ENCODE data around the gene AKAIN1.

Gene AKAIN1

GRCh38 chr18:5180254-5180653 is 16.8 kb downstream of the AKAIN1 start:
- ChIA-PET CTCF (no interaction called here), POLR2A (ENCODE audit: low non-redundant PET) (no interaction called here)
- DNase-seq (ENCODE audit: low spot score), result no peak
- H3K27ac ChIP-seq, result no peak overlapping the region
- no peak for TF ChIP-seq CTCF (conservative IDR thresholded peaks at IDR 0.05; ENCODE audit: low read depth)

GRCh38 chr18:5178519-5178918 is 18.5 kb downstream of the AKAIN1 start:
- ChIA-PET POLR2A (ENCODE audit: low non-redundant PET) (no interaction called here), CTCF (interaction anchor here (0.7 kb wide), 1 partner anchor 80 kb away, joined by 4 read pairs; no protein-coding TSS in a partner anchor)
- H3K27ac ChIP-seq, result no peak overlapping the region
- TF ChIP-seq CTCF (conservative IDR thresholded peaks at IDR 0.05; ENCODE audit: low read depth), result no peak
- no peak for DNase-seq (ENCODE audit: low spot score)

- POLR2A ChIA-PET (ENCODE audit: low non-redundant PET), result no interaction called here
- H3K27ac ChIP-seq, result no peak overlapping the region
- no peak for DNase-seq (ENCODE audit: low spot score)
- no peak for TF ChIP-seq CTCF (conservative IDR thresholded peaks at IDR 0.05; ENCODE audit: low read depth)
- CTCF ChIA-PET, result no interaction called here
These were observed 21.7 kb downstream of the AKAIN1 start for GRCh38 chr18:5175378-5175777.

GRCh38 chr18:5173646-5174045 is 23.4 kb downstream of the AKAIN1 start:
- no peak for TF ChIP-seq CTCF (conservative IDR thresholded peaks at IDR 0.05; ENCODE audit: low read depth)
- ChIA-PET CTCF (no interaction called here), POLR2A (ENCODE audit: low non-redundant PET) (no interaction called here)
- H3K27ac ChIP-seq, result no peak overlapping the region
- DNase-seq (ENCODE audit: low spot score), result no peak

- no peak for DNase-seq (ENCODE audit: low spot score)
- no peak for TF ChIP-seq CTCF (conservative IDR thresholded peaks at IDR 0.05; ENCODE audit: low read depth)
- H3K27ac ChIP-seq, result no peak overlapping the region
- ChIA-PET CTCF (no interaction called here), POLR2A (ENCODE audit: low non-redundant PET) (no interaction called here)
These were observed 23.8 kb downstream of the AKAIN1 start for GRCh38 chr18:5173236-5173635.

- no peak for DNase-seq (ENCODE audit: low spot score)
- H3K27ac ChIP-seq, result no peak overlapping the region
- ChIA-PET POLR2A (ENCODE audit: low non-redundant PET) (no interaction called here), CTCF (no interaction called here)
- TF ChIP-seq CTCF (conservative IDR thresholded peaks at IDR 0.05; ENCODE audit: low read depth), result no peak
These were observed 29.2 kb downstream of the AKAIN1 start for GRCh38 chr18:5167831-5168230.

Measured in RWPE1 (cell line).